NCI-H2171 treated with DMSO at 0.1 percent for 48 hours (cell line): ENCODE results near the gene KRT9.
"Not testable (repeated sequence)": the region's sequence is repeated elsewhere in the genome, so short reads cannot be mapped to it uniquely, and the experiment has no call there.

Experiments used
- DNase-seq: peaks from one replicate; lab custom pipeline; 2025; lab: John Stamatoyannopoulos, UW

KRT9 gene, protein sequence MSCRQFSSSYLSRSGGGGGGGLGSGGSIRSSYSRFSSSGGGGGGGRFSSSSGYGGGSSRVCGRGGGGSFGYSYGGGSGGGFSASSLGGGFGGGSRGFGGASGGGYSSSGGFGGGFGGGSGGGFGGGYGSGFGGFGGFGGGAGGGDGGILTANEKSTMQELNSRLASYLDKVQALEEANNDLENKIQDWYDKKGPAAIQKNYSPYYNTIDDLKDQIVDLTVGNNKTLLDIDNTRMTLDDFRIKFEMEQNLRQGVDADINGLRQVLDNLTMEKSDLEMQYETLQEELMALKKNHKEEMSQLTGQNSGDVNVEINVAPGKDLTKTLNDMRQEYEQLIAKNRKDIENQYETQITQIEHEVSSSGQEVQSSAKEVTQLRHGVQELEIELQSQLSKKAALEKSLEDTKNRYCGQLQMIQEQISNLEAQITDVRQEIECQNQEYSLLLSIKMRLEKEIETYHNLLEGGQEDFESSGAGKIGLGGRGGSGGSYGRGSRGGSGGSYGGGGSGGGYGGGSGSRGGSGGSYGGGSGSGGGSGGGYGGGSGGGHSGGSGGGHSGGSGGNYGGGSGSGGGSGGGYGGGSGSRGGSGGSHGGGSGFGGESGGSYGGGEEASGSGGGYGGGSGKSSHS

GRCh38 chr17:41571561-41572434 lies at the start of gene KRT9:
Gene KRT9, minus strand, starts transcription at chr17:41572059. Its CDS starts 67 bp downstream, at chr17:41571992.
- no peak for DNase-seq

- DNase-seq: not testable (repeated sequence)
These were observed 49.6 kb upstream of the KRT9 start for GRCh38 chr17:41621435-41621817.

GRCh38 chr17:41620583-41621434 lies 49.0 kb upstream of the KRT9 start:
- no peak for DNase-seq

DNA sequence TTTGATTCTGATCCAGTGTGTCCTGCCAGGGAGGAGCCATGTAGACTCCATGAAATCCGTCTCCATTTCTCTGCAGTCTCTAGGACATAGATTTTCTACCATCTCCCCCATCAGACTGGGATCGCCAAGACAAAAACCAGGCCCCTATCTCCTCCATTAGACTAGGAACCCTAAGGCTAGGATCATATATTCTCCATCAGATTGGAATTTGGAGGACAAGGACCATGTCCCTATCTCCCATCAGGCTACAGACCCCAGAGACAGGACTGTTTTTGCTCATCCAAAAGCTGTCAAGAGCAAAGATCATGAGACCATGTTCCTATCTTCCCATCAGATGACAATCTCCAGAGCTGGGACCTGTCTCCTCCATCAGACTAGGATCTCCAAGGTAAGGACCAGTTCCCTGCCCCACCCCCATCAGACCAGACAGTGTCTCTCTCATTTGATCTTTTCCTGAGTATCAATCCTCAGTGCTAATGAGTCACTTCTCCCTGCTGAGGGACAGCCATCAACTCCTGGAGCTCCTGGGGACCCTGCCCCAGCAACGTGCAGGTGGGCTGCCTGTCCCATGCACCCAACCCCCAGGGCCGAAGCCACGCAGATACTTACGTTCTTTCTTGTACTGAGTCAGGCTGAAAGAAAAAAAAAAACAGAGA lies 48.2 kb upstream of the KRT9 start:
- not testable (repeated sequence) for DNase-seq

- DNase-seq: no peak
These were observed 47.4 kb upstream of the KRT9 start for GRCh38 chr17:41619036-41619926.

GRCh38 chr17:41618341-41619035 lies 46.6 kb upstream of the KRT9 start:
- DNase-seq: no peak

DNA sequence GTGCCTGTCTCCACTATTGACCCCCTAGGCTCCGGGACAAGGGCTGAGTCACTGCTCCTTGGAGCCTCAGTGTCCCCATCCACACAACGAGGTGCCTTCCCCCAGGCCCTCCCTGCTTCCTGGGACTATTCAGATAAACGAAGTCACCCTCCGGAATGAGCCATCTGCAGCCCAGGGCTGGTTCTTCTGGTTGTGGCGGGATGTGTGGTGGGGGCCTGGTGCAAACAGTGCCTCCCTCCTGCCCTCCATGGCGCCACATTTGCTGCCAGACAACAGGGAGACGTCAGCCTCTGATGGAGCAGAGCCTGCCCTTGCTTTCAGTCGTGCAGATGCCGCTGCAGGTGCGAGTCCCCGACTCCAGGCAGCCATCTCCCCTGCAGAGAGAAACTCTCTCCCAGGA lies 45.8 kb upstream of the KRT9 start:
- DNase-seq: no peak

GRCh38 chr17:41617136-41617535 lies 45.3 kb upstream of the KRT9 start:
- DNase-seq: no peak

DNA sequence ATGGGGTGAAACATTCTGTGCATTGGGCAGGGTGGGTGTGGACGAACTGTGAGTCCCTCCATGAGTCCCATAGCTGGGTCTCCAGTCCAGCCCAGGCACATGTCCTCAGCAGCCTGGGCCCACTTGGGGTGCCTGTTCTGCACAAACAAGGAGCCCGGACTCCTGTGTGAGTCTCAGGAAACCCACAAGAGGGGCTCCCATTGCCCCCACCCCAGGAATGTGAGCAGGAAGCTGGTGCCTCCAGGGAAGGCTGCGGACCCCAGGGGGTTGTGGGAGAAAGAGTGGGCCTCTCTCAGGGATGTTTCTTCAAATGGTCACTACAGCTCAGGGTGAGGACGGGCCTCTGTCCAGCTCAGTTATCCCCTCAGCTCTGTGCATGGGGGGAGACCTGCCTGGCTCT lies 44.6 kb upstream of the KRT9 start:
- not testable (repeated sequence) for DNase-seq

DNA sequence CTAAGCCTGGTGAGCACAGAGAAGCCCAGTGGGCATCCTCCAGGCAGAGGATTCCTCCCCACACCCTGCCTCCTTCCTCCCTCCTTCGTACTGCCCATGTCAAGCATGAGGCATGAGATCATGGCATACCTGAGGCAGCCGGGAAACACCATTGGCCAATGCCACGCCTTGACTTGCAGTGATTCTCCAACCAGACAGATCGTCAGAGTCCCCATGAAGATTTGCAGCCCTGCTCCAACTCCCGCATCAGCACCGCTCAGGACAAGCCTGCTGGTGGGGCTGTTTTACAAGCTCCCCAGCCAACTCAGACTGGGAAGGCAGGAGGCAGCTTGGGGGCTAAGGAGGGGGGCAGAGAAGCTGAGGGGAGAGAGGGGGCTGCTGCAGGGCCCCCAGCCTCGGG lies 43.6 kb upstream of the KRT9 start:
- no peak for DNase-seq

GRCh38 chr17:41614767-41615166 lies 42.9 kb upstream of the KRT9 start:
- DNase-seq: not testable (repeated sequence)

GRCh38 chr17:41614098-41614497 lies 42.2 kb upstream of the KRT9 start:
- DNase-seq: no peak

GRCh38 chr17:41613277-41614082 lies 41.6 kb upstream of the KRT9 start:
- DNase-seq: no peak

- not testable (repeated sequence) for DNase-seq
These were observed 40.7 kb upstream of the KRT9 start, which contains the start of gene KRT16 for GRCh38 chr17:41612376-41613160. Gene KRT16, minus strand, starts transcription at chr17:41612767. Its CDS starts 79 bp downstream, at chr17:41612688.

DNA sequence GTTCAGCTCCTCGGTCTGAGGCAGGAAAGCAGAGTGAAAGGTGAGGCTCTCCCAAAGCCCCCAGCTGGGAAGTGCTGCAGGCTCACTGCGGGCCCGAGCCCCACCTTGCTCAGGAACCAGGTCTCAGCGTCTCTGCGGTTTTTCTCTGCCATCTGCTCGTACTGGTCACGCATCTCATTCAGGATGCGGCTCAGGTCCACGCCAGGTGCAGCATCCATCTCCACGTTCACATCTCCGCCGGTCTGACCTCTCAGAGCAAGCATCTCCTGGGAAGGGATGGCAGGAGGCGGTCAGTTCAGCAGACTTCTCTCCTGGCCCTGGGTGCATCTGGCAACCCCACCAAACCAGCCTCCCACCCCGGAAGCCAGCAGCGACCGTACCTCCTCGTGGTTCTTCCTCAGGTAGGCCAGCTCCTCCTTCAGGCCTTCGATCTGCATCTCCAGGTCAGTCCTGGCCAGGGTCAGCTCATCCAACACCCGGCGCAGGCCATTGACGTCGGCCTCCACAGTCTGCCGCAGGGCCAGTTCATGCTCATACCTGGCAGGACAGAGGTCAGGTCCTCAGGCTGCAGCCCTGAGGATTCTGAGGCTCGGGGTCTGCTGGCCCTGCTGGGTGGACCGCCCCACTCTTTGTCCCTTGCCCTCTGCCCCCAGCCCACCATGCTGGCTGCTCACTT lies 39.2 kb upstream of the KRT9 start:
- DNase-seq: no peak

DNA sequence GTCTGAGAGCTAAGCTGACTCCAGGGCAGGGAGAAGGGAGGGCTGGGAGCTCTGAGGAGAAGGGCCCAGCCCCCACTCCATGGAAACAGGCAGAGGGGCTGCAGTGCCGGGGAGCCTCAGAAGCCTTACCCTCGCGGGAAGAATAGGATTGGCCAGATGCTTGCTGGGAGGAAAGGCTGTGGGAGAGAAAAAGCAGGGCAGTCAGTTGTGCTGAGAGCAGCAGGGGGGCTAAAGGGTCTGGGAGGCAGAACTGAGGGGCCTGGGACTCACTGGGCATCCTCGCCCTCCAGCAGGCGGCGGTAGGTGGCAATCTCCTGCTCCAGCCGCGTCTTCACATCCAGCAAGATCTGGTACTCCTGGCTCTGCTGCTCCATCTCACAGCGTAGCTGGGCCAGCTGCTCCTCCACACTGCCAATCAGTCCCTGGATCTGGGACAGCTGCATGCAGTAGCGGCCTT lies 38.2 kb upstream of the KRT9 start:
- DNase-seq: not testable (repeated sequence)

DNA sequence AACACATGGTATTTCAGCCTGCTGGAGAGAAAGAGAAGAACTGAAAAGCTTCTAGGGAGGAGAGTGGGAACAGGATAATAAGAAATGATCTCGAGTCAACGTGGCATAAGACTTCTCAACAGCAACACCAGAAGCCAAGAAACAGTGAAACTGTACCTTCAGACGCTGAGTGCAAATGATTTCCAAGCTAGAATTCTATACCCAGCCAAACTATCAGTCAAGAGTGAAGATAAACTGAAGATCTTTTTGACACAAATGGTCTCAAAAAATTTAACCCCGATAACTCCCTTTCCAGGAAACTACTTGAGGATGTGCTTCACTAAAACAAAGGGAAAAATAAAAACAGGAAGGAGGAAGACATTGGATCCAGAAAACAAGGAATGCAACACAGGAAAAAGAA lies 35.1 kb upstream of the KRT9 start:
- DNase-seq: not testable (repeated sequence)
